ENCODE results near the gene CRLF2. TPM values are rescaled to one million over a fixed set of nuclear protein-coding genes. Genes with fewer than 3 reads are reported as not detected.
"Not testable (repeated sequence)": the region's sequence is repeated elsewhere in the genome, so short reads cannot be mapped to it uniquely, and the experiment has no call there.

Gene CRLF2, protein sequence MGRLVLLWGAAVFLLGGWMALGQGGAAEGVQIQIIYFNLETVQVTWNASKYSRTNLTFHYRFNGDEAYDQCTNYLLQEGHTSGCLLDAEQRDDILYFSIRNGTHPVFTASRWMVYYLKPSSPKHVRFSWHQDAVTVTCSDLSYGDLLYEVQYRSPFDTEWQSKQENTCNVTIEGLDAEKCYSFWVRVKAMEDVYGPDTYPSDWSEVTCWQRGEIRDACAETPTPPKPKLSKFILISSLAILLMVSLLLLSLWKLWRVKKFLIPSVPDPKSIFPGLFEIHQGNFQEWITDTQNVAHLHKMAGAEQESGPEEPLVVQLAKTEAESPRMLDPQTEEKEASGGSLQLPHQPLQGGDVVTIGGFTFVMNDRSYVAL
- total RNA-seq (1 to 10 TPM in 1 of 2 donors, under 1 TPM in 1; 0.46 to 1.4 TPM), polyA plus RNA-seq (under 1 TPM; 0.19 to 0.39 TPM)
- long read RNA-seq, donor 1, result 0 reads
- long read RNA-seq, donor 2, result 0 reads
- long read RNA-seq, donor 3, result 0 reads
- long read RNA-seq, donor 4, result 0 reads
- long read RNA-seq, donor 5, result 0 reads

DNA sequence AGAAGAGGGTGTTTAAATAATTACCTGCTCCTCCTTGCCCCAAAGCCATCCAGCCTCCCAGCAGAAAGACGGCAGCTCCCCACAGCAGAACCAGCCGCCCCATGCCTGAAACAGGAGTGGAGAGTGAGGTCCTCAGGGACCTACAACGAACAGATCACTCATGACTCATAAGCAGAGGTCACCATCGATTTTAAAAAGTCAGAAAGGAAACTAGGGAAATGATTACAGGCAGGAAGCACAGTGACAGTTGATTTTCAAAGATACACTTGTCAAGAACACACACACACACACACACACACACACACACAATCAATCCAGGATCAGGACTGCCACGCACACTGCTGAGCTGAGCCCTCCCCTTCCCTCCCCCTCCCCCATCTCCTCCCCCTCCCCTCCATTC lies at the start of gene CRLF2:
Gene CRLF2, minus strand, starts transcription at position 118 of the 400 bp plus-strand sequence. Its CDS starts 15 bp downstream, at position 103.
- TF ChIP-seq, protein P1, sequence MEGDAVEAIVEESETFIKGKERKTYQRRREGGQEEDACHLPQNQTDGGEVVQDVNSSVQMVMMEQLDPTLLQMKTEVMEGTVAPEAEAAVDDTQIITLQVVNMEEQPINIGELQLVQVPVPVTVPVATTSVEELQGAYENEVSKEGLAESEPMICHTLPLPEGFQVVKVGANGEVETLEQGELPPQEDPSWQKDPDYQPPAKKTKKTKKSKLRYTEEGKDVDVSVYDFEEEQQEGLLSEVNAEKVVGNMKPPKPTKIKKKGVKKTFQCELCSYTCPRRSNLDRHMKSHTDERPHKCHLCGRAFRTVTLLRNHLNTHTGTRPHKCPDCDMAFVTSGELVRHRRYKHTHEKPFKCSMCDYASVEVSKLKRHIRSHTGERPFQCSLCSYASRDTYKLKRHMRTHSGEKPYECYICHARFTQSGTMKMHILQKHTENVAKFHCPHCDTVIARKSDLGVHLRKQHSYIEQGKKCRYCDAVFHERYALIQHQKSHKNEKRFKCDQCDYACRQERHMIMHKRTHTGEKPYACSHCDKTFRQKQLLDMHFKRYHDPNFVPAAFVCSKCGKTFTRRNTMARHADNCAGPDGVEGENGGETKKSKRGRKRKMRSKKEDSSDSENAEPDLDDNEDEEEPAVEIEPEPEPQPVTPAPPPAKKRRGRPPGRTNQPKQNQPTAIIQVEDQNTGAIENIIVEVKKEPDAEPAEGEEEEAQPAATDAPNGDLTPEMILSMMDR (IDR thresholded peaks at IDR 0.05; ENCODE audit: control extremely low read depth, extremely low read depth), result no peak
- H3K27me3 ChIP-seq (ENCODE audit: control insufficient read depth in 3 of 3, insufficient read depth in 3 of 3, low read length in 2 of 3), result no peaks in the 10 kb centered on the region
- ATAC-seq (ENCODE audit: insufficient read depth, low FRiP score), result no peak
- H3K9me3 ChIP-seq (ENCODE audit: control insufficient read depth in 4 of 4, insufficient read depth in 3 of 4, low read length in 3 of 4), result no peaks in the 10 kb centered on the region
- H3K9ac ChIP-seq (ENCODE audit: insufficient read depth in 1 of 2, low read length in 2 of 2), result no peak within 1 kb of the TSS
- no peak within 1 kb of the TSS for H3K4me3 ChIP-seq
- no peaks in the 10 kb centered on the region for H3K36me3 ChIP-seq (ENCODE audit: control insufficient read depth in 4 of 4, insufficient read depth in 4 of 4, low read length in 4 of 4)
- H3K27ac ChIP-seq (ENCODE audit: low read depth in 1 of 2, low read length in 1 of 2), result no peak within 1 kb of the TSS
- no peaks in the 10 kb centered on the region for H3K4me1 ChIP-seq (ENCODE audit: control insufficient read depth in 5 of 5, insufficient read depth in 5 of 5, low read length in 5 of 5)
- DNase-seq, result no peak
- WGBS, 2 donors, result 13 to 26% methylated on average over 5 of the region's 5 CpGs

DNA sequence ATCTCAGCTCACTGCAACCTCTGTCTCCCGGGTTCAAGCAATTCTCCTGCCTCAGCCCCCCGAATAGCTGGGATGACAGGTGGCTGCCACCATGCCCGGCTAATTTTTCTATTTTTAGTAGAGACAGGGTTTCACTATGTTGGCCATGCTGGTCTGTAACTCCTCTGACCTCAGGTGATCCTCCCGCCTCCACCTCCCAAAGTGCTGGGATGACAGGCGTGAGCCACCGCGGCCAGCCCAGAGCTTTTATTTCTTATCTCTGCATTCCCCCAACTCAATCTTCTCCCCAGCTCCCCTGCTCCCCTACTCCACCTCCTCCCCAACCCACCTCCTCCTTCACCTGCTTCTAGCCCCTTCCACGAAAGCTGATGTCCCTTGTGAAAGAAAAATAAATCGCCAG lies 49.3 kb upstream of the CRLF2 start:
- not testable (repeated sequence) for H3K9ac ChIP-seq (ENCODE audit: insufficient read depth in 1 of 2, low read length in 2 of 2); ATAC-seq (ENCODE audit: insufficient read depth, low FRiP score); H3K9me3 ChIP-seq (ENCODE audit: control insufficient read depth in 4 of 4, insufficient read depth in 3 of 4, low read length in 3 of 4); H3K36me3 ChIP-seq (ENCODE audit: control insufficient read depth in 4 of 4, insufficient read depth in 4 of 4, low read length in 4 of 4); DNase-seq; H3K27me3 ChIP-seq (ENCODE audit: control insufficient read depth in 3 of 3, insufficient read depth in 3 of 3, low read length in 2 of 3); H3K4me1 ChIP-seq (ENCODE audit: control insufficient read depth in 5 of 5, insufficient read depth in 5 of 5, low read length in 5 of 5); H3K27ac ChIP-seq (ENCODE audit: low read depth in 1 of 2, low read length in 1 of 2); H3K4me3 ChIP-seq
- WGBS, 2 donors, result 81 to 84% methylated on average over 9 of the region's 9 CpGs

DNA sequence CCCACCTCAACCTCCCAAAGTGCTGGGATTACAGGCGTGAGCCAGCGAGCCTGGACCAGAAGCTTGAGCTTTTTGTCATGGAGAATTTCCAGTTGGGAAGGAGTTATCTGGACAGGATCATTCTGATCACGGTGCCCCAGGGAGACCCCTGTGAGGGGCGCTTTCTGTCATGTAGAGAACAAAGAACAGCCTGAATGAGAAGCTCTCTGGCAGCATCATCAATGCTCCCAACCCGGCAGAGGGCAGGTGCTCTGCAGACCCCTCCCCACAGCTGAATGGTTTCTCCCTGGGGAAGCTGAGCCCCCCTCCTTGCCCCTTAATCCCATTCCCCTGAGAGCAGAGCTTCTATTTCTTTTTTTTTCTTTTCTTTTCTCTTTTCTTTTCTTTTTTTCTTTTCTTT lies 48.8 kb upstream of the CRLF2 start:
- no peak overlapping the region for H3K4me3 ChIP-seq
- DNase-seq (no peak), ATAC-seq (ENCODE audit: insufficient read depth, low FRiP score) (no peak)
- WGBS, 2 donors, result 59 to 81% methylated on average over 5 of the region's 5 CpGs
- peaks cover 0 to 5% (median under 1%) of the 10 kb centered on the region in 4 donors for H3K9me3 ChIP-seq (ENCODE audit: control insufficient read depth in 4 of 4, insufficient read depth in 3 of 4, low read length in 3 of 4)
- no peaks in the 10 kb centered on the region for H3K36me3 ChIP-seq (ENCODE audit: control insufficient read depth in 4 of 4, insufficient read depth in 4 of 4, low read length in 4 of 4)
- H3K27ac ChIP-seq (ENCODE audit: low read depth in 1 of 2, low read length in 1 of 2), result no peak overlapping the region
- TF ChIP-seq, protein P1 (IDR thresholded peaks at IDR 0.05; ENCODE audit: control extremely low read depth, extremely low read depth), result no peak
- no peaks in the 10 kb centered on the region for H3K27me3 ChIP-seq (ENCODE audit: control insufficient read depth in 3 of 3, insufficient read depth in 3 of 3, low read length in 2 of 3)
- H3K4me1 ChIP-seq (ENCODE audit: control insufficient read depth in 5 of 5, insufficient read depth in 5 of 5, low read length in 5 of 5), result no peaks in the 10 kb centered on the region
- H3K9ac ChIP-seq (ENCODE audit: insufficient read depth in 1 of 2, low read length in 2 of 2), result no peak overlapping the region

DNA sequence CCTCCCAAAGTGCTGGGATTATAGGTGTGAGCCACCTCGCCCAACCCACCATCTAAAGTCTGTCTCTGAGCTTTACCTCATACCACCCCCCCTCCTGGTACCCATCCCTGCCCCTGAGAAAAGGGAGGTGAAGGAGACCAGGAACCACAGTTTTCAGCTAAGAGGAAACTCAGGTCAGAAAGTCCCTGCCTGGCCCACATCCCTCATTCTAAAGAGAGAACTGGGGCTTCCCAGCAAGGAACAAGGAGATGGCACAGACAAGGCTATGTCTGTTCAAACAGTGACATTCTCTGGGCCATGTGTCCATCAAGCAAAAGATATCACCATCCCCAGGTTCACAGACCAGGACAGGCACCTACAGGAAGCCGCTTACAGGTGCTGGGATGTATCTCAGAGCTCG lies 40.4 kb upstream of the CRLF2 start:
- DNase-seq, result no peak
- H3K27ac ChIP-seq (ENCODE audit: low read depth in 1 of 2, low read length in 1 of 2), result no peak overlapping the region
- ATAC-seq (ENCODE audit: insufficient read depth, low FRiP score), result no peak

More for the DNA sequence above, 40.4 kb upstream of the CRLF2 start:
- H3K9me3 ChIP-seq (ENCODE audit: control insufficient read depth in 4 of 4, insufficient read depth in 3 of 4, low read length in 3 of 4), result peaks cover 0 to 7% (median 0%) of the 10 kb centered on the region in 4 donors
- H3K27me3 ChIP-seq (ENCODE audit: control insufficient read depth in 3 of 3, insufficient read depth in 3 of 3, low read length in 2 of 3), result no peaks in the 10 kb centered on the region
- peaks cover 0 to 10% (median 0%) of the 10 kb centered on the region in 5 donors for H3K4me1 ChIP-seq (ENCODE audit: control insufficient read depth in 5 of 5, insufficient read depth in 5 of 5, low read length in 5 of 5)
- TF ChIP-seq, protein P1 (IDR thresholded peaks at IDR 0.05; ENCODE audit: control extremely low read depth, extremely low read depth), result no peak
- WGBS, 2 donors, result 87 to 95% methylated on average over 3 of the region's 3 CpGs
- H3K4me3 ChIP-seq, result no peak overlapping the region
- no peaks in the 10 kb centered on the region for H3K36me3 ChIP-seq (ENCODE audit: control insufficient read depth in 4 of 4, insufficient read depth in 4 of 4, low read length in 4 of 4)
- no peak overlapping the region for H3K9ac ChIP-seq (ENCODE audit: insufficient read depth in 1 of 2, low read length in 2 of 2)

Data from lung (tissue), 16 donors.